H1 (cell line): ENCODE measurements around the gene CFAP210.
"Not testable (repeated sequence)": the region's sequence is repeated elsewhere in the genome, so short reads cannot be mapped to it uniquely, and the experiment has no call there.

ENCODE experiments used
- BCL11A ChIP-seq, 2 experiments: IDR thresholded peaks; one replicate each; pipeline ENCODE4 v1.6.1; 2011; ENCODE audit warnings: low read depth in 2 of 2, low read length in 2 of 2, mild to moderate bottlenecking in 2 of 2
- CHD1 ChIP-seq: IDR thresholded peaks from 2 replicates; pipeline ENCODE4 v1.6.1; 2012; ENCODE audit warnings: low read depth, low read length, improper control_type of control experiment
- CREB1 ChIP-seq: IDR thresholded peaks from 2 replicates; pipeline ENCODE4 v1.6.1; 2012; ENCODE audit warnings: inconsistent platforms
- EP300 ChIP-seq, 2 experiments: IDR thresholded peaks; 1 replicate in 1 of 2; 2 replicates in 1 of 2; pipeline ENCODE4 v1.6.1; 2011 to 2012; ENCODE audit warnings: low read depth in 2 of 2, low read length in 2 of 2, mild to moderate bottlenecking in 2 of 2, borderline replicate concordance in 1 of 2, inconsistent platforms in 1 of 2, moderate library complexity in 1 of 2
- EZH2 ChIP-seq: fragments of 200-600 bp; sonication (generic); IDR thresholded peaks from 2 replicates; pipeline ENCODE4 v1.7.1; 2012; ENCODE audit warnings: low read depth, mild to moderate bottlenecking, moderate library complexity, low read length, inconsistent platforms; ENCODE audit not compliant: severe bottlenecking
- KDM1A ChIP-seq: fragments of 200-600, 300-600 bp; sonication (generic); IDR thresholded peaks from 2 replicates; pipeline ENCODE4 v1.7.1; 2016; ENCODE audit warnings: mild to moderate bottlenecking, low read length, borderline replicate concordance
- POLR2A ChIP-seq, 2 experiments: IDR thresholded peaks; 1 replicate in 1 of 2; 2 replicates in 1 of 2; pipeline ENCODE4 v1.6.1; 2011; ENCODE audit warnings: low read depth in 2 of 2, low read length in 2 of 2, mild to moderate bottlenecking in 2 of 2; ENCODE audit errors: control extremely low read depth in 1 of 2
- POLR2AphosphoS5 ChIP-seq: IDR thresholded peaks from 2 replicates; pipeline ENCODE4 v1.6.1; 2011; ENCODE audit warnings: low read depth, low read length
- RFX5 ChIP-seq: IDR thresholded peaks from 2 replicates; pipeline ENCODE4 v1.6.1; 2011; ENCODE audit warnings: low read depth, low read length, improper control_type of control experiment, borderline replicate concordance
- SP4 ChIP-seq: IDR thresholded peaks from 2 replicates; pipeline ENCODE4 v1.6.1; 2012; ENCODE audit warnings: low read length, inconsistent platforms
- TAF1 ChIP-seq: IDR thresholded peaks from 2 replicates; pipeline ENCODE4 v1.6.1; 2011; ENCODE audit warnings: mild to moderate bottlenecking, low read depth, low read length
- TEAD4 ChIP-seq: IDR thresholded peaks from 2 replicates; pipeline ENCODE4 v1.6.1; 2012; ENCODE audit warnings: low read depth, low read length, inconsistent platforms, mixed read lengths
- YY1 ChIP-seq: IDR thresholded peaks from 2 replicates; pipeline ENCODE4 v1.6.1; 2011; ENCODE audit warnings: low read depth, mild to moderate bottlenecking, low read length
- TF ChIP-seq, protein P1 (sequence below), 3 experiments: IDR thresholded peaks; 1 replicate in 2 of 3; 2 replicates in 1 of 3; pipeline versions ENCODE4 v1.5.1 to v1.6.1; 2011; ENCODE audit warnings: low read length in 3 of 3, mild to moderate bottlenecking in 3 of 3, inconsistent platforms in 2 of 3, low read depth in 1 of 3, moderate library complexity in 1 of 3; ENCODE audit not compliant: insufficient read depth in 1 of 3; ENCODE audit errors: control extremely low read depth in 1 of 3

GRCh38 chr2:169687943-169688342 is 6.3 kb downstream of the CFAP210 start:
- TF ChIP-seq EP300 (IDR thresholded peaks at IDR 0.05; ENCODE audit: borderline replicate concordance in 1 of 2, low read depth in 2 of 2, low read length in 2 of 2); EZH2; POLR2AphosphoS5; YY1; POLR2A (IDR thresholded peaks at IDR 0.05; ENCODE audit: control extremely low read depth in 1 of 2, low read depth in 2 of 2, low read length in 2 of 2); CREB1; BCL11A (IDR thresholded peaks at IDR 0.05; ENCODE audit: low read depth in 2 of 2, low read length in 2 of 2); TEAD4; TAF1; KDM1A; RFX5; CHD1; SP4: not testable (repeated sequence)
- TF ChIP-seq, protein P1, sequence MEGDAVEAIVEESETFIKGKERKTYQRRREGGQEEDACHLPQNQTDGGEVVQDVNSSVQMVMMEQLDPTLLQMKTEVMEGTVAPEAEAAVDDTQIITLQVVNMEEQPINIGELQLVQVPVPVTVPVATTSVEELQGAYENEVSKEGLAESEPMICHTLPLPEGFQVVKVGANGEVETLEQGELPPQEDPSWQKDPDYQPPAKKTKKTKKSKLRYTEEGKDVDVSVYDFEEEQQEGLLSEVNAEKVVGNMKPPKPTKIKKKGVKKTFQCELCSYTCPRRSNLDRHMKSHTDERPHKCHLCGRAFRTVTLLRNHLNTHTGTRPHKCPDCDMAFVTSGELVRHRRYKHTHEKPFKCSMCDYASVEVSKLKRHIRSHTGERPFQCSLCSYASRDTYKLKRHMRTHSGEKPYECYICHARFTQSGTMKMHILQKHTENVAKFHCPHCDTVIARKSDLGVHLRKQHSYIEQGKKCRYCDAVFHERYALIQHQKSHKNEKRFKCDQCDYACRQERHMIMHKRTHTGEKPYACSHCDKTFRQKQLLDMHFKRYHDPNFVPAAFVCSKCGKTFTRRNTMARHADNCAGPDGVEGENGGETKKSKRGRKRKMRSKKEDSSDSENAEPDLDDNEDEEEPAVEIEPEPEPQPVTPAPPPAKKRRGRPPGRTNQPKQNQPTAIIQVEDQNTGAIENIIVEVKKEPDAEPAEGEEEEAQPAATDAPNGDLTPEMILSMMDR (IDR thresholded peaks at IDR 0.05; ENCODE audit: control extremely low read depth in 1 of 3, insufficient read depth in 1 of 3, low read depth in 1 of 3, low read length in 3 of 3): not testable (repeated sequence)
